Measurements from ENCODE around the gene FRA10AC1.
A peak's percentile ranks its signal among the peaks of the same experiment; 100 is the strongest.

FRA10AC1 gene

DNA sequence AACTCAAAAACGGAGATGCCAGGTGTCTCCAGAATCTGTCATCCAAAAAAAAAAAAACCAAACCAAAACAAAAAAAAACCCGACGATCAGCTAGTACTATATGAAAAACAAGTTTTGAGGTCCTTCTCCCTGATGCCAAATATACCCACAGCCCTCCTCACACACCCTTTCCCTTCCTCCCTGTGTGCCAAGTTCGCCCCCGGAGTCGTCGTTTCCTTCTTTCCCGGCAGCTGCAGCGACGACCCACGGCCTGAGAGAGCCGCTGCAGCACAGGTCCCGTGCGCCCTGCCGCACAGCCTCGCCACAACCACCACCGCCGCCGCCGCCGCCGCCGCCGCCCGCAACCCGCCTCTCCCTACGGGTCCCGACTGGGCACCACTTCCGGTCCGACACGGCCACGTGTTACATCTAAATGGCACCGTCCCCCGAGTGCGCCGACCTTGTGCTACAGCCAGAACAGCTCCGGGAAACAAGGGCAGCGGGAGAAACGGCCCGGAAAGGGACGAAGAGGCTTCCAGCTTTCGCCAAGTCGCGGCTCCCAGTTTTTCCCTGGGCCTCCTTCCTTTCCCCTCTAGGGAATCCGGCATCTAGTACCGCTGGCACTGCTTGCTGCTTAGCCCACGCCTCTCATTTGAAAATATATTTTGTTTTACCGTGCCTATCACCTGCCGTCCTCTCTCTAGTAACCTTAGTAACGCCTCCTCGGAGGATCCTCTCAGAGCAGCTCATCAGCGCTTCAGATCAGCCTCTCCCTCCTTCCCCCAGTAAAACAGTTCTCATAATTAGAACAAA, at the start of gene FRA10AC1:
Gene FRA10AC1, minus strand, starts transcription at position 383 of the 792 bp plus-strand sequence. CDS start 2,486 bp downstream, outside the sequence.
- peak; percentile 93 for DNase-seq (ENCODE audit: low spot score)

DNA sequence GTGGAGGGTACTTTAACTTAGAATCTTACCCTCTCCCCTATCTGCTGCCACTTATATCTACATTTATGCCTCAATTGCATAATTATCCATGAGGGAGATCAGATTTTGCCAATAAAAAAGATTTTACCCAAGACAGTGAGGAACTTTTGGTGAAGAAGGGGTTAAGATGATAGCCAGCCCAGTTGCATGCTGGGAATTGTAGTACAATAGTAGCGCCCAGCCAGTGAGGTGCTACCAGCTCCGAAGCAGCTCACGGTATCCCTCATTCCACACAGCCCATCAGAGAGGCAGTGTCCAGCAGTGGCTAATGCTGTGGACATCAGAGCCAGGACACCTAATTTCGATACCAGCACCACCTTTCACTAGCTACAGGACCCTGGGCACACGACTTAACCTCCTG, 49.4 kb upstream of the FRA10AC1 start:
- no peak for DNase-seq (ENCODE audit: low spot score)

GRCh38 chr10:93751124-93751523, 48.7 kb upstream of the FRA10AC1 start:
- DNase-seq (ENCODE audit: low spot score): no peak

DNA sequence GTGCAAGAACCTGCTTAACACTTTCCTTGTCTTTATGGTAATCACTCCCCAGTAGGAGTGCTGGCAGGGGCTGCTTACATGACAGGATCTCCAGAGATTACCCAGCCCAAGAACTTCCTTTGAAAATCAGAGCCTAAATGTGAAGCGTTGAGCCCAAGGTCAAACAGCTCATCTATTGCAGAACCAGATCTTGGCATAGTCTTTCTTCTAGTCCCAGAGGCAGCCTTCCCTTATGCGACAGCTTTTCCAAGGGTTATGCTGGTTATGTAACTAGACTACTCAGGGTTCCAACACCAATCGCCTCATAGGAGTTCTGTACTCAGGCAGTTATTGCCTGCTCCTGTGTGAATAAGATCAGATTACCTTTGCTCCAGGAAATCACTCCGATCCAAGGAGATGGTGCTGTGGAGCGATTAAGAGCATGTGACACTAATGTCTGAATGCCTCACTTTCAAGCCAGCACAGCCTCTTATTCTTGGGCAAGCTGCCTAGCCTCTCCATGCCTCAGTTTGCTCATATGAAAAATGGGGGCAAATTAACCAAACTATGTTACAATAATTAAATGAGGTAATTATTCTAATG, 46.9 kb upstream of the FRA10AC1 start:
- no peak for DNase-seq (ENCODE audit: low spot score)

DNA sequence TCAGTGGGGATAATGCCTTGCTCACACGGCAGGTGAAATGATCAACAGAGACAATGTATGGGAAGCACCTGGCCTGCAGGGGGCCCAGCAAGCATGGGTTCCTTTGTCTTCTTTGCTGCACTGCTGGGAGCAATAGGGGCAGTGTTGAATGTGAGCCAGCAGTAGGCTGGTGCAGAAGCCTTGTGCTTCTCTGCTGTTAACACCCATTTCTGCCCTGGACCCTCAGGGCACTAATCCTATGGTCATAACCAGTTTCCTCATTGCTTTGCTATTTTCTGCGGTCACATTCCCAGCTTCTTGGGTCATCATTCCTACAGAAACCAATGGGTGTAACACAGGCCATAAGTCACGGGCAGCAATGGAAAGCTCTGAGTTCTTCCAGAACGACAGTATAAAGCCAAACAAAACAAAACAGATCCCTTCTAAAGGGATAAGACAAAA, 44.5 kb upstream of the FRA10AC1 start:
- no peak for DNase-seq (ENCODE audit: low spot score)

DNA sequence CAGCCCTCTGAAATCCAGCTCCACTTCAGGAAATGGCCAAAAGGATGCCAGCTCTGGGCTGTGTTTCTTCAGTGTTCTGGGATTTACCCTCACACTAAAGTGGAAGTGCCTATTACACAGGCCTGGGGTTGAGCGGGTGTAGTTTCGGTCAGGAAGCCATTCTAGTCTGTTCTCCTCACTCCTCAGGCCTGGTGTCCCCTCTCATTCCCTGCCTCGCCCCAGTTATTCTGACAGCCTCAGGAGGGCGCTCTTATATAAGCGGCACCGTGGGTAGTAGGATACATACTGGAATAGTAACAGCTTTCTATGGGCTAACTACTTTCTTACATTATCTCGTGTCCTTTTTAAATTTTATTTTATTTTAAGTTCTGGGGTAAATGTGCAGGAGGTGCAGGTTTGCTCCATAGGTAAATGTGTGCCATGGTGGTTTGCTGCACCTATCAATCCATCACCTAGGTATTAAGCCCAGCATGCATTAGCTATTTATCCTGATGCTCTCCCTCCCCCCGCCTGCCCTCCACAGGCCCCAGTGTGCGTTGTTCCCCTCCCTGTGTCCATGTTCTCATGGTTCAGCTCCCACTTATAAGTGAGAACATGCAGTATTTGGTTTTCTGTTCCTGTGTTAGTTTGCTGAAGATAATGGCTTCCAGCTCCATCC, 43.1 kb upstream of the FRA10AC1 start:
- DNase-seq (ENCODE audit: low spot score): no peak

- no peak for DNase-seq (ENCODE audit: low spot score)
These were observed 40.4 kb upstream of the FRA10AC1 start for GRCh38 chr10:93742633-93743349.

DNA sequence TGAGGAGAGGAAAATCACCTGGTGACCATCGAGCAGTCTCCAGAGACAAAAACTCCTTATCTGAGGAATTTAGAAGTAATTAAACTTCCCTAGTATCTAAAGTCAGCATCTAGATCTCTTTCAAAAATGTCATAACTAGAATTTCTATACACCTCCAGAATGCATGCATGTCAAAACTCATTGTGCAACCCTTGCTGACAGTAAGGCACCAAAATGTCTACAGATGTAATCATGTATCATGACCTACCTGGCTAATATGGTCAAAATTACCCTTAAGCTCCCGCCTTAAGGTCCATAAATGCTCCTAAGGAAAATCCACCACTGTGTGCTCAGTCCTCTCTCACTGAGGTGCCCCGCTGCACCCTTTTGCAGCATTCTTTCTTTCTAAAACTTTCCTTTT, 39.0 kb upstream of the FRA10AC1 start:
- DNase-seq (ENCODE audit: low spot score): no peak

- no peak for DNase-seq (ENCODE audit: low spot score)
These were observed 23.6 kb upstream of the FRA10AC1 start for GRCh38 chr10:93726024-93726423.

DNA sequence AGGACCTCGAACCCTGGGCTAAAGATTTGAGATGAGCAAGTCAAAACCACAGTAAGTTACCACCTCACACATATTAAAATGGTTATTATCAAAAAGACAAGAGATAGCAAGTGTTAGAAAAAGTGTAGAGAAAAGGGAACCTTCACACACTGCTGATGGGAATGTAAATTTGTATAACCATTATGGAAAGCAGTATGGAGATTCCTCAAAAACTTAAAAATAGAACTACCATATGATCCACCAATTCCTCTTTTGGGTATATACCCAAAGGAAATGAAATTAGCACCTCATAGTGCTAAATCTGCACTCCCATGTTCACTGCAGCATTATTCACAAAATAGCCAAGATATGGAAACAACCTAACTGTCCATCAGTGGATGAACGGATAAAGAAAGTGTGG, 20.8 kb upstream of the FRA10AC1 start:
- no peak for DNase-seq (ENCODE audit: low spot score)

- DNase-seq (ENCODE audit: low spot score): no peak
These were observed 20.2 kb upstream of the FRA10AC1 start for GRCh38 chr10:93722550-93722949.

GRCh38 chr10:93719901-93720300, 17.5 kb upstream of the FRA10AC1 start:
- DNase-seq (ENCODE audit: low spot score): no peak

DNA sequence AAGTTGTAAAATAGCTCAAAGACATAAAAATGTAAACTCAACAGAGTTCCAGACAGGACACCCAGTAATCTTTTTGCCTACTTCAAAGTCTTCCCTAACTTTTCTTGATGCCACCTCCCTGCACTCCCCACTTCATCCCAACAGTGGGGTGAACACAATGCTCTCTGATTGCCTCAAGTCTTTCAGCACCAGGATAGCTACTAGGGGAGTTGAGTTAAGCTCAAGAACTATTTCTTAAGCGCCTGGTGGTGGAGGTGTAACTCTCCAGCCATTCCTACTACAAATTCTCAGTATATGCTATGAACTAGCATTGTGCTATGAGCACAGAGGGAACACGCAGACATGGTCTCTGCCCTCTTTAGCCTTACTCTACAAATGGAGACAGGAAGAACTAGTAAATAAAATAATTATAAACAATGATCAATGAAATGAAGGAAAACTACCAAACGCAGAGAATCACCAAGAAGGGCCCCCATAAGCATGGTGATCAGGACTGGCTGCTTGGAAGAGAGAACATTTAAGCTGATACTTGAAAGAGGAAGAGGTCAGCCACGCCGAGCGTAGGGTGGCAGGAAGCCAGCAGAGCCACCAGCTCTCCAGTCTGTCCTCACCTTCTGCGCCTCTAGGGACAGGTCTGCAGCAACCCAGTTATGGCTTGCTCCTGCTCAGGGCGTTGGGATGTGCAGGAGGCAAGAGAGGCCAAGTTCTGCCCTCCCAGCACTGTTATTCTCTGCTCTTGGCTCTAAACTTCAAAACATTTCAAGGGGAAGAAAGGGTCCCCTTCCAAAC, 16.7 kb upstream of the FRA10AC1 start:
- no peak for DNase-seq (ENCODE audit: low spot score)

GRCh38 chr10:93716766-93717165, 14.4 kb upstream of the FRA10AC1 start:
- no peak for DNase-seq (ENCODE audit: low spot score)

GRCh38 chr10:93715345-93715744, 13.0 kb upstream of the FRA10AC1 start:
- DNase-seq (ENCODE audit: low spot score): no peak

DNA sequence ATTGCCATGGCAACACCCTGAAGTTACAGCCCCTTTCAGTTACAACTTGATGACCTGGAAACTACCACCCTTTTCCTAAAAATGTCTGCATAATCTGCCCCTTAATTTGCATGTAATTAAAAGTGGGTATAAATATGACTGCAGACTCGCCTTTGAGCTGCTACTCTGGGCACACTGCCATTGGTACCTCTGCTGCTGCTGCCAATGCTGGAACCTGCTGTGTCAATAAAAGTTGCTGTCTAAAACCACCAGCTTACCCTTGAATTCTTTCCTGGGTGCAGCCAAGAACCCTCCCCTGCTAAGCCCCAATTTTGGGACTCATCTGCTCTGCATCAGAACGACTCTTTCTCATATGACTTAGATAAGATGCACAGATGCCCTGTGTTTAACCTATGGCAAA, 10.2 kb upstream of the FRA10AC1 start:
- peak; percentile 7 for DNase-seq (ENCODE audit: low spot score)

DNA sequence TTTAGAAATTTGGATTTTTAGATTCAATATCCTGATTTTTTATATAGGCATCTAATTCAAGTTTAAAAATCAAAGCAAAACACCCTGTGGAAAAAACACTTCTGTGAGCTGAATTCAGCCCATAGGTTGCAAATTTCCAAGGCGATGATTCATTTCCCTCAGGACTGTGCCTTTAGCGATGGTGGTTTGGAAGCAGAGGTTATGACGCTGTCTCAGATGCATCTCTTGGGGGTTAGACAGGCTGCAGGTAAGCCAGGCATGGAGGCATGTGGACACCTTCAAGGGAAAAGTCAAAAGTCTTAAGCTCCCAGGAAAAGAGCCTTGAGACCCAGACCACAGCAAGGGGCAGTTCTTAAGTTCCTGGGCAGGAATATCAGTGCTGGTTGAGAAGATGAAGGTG, 9.5 kb upstream of the FRA10AC1 start:
- DNase-seq (ENCODE audit: low spot score): no peak

GRCh38 chr10:93710333-93710909, 8.0 kb upstream of the FRA10AC1 start:
- DNase-seq (ENCODE audit: low spot score): no peak

DNA sequence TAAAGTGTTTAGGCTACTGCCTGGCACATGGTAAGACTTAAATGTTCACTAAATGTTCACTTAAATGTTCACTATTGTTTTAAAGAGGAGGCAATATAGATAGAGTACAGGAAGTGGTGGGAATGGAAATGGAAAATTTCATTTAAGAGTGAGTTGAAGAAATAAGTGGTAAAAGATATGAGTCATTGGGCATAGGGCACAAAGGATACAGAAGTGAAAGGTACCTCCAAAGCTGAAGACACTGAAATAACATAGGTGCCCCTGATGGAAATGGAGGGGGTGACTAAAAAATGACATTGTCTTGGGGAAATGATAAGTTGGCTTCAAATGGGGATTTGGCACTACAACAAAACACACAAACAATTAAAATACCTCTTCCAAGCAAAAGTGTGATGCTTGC, 5.2 kb upstream of the FRA10AC1 start:
- DNase-seq (ENCODE audit: low spot score): no peak

DNA sequence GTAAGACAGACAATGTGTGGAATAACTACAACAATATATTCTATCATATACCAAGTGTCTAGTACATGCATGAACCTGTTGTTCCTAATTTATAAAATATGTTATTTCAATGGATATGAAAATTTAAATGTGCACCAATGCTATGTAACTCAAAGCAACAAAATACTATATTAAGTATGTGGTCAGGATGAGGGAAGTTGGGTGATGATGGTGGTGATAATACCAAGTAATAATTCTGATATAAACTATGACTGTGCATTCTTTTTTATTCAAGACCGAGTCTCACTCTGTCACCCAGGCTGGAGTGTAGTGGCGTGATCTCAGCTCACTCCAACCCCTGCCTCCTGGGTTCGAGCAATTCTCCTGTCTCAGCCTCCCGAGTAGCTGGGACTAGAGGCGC, 2.1 kb upstream of the FRA10AC1 start:
- no peak for DNase-seq (ENCODE audit: low spot score)

- DNase-seq (ENCODE audit: low spot score): no peak
These were observed 1.4 kb upstream of the FRA10AC1 start for GRCh38 chr10:93703841-93704240.
